Measurements from ENCODE around the gene STPG3. TPM values are rescaled to one million over a fixed set of nuclear protein-coding genes. Genes with fewer than 3 reads are reported as not detected.
A peak's percentile ranks its signal among the peaks of the same experiment; 100 is the strongest.

STPG3 gene
- total and polyA plus RNA-seq, 2 of the 13 experiments (the other 11 are each of a cell fraction or from before 2014, with no cell fraction given): not detected

DNA sequence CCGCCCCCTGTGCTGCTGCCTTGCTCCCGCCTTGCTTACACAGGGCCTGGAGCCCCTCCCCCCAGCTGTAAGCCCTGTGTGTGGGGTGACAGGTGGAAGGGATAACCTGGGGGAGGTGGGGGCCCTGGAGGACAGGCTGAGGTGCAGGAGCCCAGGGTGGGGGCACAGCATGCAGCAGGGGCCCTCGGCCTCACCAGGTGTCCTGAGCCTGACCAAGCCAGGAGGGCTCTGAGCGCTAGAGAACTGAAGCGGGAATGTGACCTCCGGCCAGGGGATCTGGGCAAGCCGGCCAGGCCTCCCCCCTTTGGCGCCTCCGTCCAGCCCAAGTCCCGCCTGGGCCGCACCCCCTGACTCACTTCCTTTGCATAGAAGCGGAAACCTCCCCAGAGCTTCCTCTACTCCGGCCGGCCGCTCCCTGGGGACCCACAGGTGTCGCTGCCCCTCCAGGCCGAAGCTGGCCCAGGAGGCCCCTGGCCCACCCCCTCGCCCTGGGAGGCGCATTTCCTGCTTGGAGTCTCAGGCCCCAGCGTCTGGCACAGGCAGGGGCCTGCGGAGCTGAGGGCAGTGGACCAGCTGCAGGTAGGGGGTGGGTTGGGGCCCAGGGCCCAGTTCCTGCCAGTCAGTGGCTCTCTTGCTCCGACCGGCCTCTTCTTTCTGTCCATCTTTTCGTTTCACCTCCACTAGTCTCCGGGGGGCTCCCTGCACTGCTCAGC, 26.4 kb downstream of the STPG3 start, which contains the start of gene TOR4A (continued):
- no peak for TF ChIP-seq FOXA1 (IDR thresholded peaks at IDR 0.05)
- TF ChIP-seq FOXA1 (CRISPR knock-in tag; IDR thresholded peaks at IDR 0.05): peak; percentile 70
- no peak for TF ChIP-seq ZNF207 (IDR thresholded peaks at IDR 0.05; ENCODE audit: borderline replicate concordance)
- peak; percentile 95 for TF ChIP-seq ZFY (CRISPR knock-in tag; IDR thresholded peaks at IDR 0.05)
- TF ChIP-seq, protein P1, sequence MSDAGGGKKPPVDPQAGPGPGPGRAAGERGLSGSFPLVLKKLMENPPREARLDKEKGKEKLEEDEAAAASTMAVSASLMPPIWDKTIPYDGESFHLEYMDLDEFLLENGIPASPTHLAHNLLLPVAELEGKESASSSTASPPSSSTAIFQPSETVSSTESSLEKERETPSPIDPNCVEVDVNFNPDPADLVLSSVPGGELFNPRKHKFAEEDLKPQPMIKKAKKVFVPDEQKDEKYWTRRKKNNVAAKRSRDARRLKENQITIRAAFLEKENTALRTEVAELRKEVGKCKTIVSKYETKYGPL (CRISPR knock-in tag; IDR thresholded peaks at IDR 0.05): 0 out of 2 replicates have a peak, but pooled peaks have one; percentile 6
- TF ChIP-seq ZNF569 (CRISPR knock-in tag; IDR thresholded peaks at IDR 0.05; ENCODE audit: borderline replicate concordance): no peak
- TF ChIP-seq BRD4 (CRISPR knock-in tag; IDR thresholded peaks at IDR 0.05): no peak
- TF ChIP-seq SALL2 (CRISPR knock-in tag; IDR thresholded peaks at IDR 0.05): peak; percentile 56; the same call in 1 of the 2 replicates
- no peak for TF ChIP-seq CEBPB (IDR thresholded peaks at IDR 0.05; ENCODE audit: borderline replicate concordance, low read depth, low read length)
- TF ChIP-seq, protein P2, sequence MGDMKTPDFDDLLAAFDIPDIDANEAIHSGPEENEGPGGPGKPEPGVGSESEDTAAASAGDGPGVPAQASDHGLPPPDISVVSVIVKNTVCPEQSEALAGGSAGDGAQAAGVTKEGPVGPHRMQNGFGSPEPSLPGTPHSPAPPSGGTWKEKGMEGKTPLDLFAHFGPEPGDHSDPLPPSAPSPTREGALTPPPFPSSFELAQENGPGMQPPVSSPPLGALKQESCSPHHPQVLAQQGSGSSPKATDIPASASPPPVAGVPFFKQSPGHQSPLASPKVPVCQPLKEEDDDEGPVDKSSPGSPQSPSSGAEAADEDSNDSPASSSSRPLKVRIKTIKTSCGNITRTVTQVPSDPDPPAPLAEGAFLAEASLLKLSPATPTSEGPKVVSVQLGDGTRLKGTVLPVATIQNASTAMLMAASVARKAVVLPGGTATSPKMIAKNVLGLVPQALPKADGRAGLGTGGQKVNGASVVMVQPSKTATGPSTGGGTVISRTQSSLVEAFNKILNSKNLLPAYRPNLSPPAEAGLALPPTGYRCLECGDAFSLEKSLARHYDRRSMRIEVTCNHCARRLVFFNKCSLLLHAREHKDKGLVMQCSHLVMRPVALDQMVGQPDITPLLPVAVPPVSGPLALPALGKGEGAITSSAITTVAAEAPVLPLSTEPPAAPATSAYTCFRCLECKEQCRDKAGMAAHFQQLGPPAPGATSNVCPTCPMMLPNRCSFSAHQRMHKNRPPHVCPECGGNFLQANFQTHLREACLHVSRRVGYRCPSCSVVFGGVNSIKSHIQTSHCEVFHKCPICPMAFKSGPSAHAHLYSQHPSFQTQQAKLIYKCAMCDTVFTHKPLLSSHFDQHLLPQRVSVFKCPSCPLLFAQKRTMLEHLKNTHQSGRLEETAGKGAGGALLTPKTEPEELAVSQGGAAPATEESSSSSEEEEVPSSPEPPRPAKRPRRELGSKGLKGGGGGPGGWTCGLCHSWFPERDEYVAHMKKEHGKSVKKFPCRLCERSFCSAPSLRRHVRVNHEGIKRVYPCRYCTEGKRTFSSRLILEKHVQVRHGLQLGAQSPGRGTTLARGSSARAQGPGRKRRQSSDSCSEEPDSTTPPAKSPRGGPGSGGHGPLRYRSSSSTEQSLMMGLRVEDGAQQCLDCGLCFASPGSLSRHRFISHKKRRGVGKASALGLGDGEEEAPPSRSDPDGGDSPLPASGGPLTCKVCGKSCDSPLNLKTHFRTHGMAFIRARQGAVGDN (CRISPR knock-in tag; IDR thresholded peaks at IDR 0.05): peak; percentile 89
- TF ChIP-seq, protein P3, sequence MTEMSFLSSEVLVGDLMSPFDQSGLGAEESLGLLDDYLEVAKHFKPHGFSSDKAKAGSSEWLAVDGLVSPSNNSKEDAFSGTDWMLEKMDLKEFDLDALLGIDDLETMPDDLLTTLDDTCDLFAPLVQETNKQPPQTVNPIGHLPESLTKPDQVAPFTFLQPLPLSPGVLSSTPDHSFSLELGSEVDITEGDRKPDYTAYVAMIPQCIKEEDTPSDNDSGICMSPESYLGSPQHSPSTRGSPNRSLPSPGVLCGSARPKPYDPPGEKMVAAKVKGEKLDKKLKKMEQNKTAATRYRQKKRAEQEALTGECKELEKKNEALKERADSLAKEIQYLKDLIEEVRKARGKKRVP (CRISPR knock-in tag; IDR thresholded peaks at IDR 0.05): peak in 1 of 2 experiments; percentile 16; a peak in 1 of 4 replicates
- peak; percentile 47; the same call in 1 of the 2 replicates for TF ChIP-seq SAFB2 (CRISPR knock-in tag; IDR thresholded peaks at IDR 0.05; ENCODE audit: borderline replicate concordance, low read depth)
- TF ChIP-seq, protein P4, sequence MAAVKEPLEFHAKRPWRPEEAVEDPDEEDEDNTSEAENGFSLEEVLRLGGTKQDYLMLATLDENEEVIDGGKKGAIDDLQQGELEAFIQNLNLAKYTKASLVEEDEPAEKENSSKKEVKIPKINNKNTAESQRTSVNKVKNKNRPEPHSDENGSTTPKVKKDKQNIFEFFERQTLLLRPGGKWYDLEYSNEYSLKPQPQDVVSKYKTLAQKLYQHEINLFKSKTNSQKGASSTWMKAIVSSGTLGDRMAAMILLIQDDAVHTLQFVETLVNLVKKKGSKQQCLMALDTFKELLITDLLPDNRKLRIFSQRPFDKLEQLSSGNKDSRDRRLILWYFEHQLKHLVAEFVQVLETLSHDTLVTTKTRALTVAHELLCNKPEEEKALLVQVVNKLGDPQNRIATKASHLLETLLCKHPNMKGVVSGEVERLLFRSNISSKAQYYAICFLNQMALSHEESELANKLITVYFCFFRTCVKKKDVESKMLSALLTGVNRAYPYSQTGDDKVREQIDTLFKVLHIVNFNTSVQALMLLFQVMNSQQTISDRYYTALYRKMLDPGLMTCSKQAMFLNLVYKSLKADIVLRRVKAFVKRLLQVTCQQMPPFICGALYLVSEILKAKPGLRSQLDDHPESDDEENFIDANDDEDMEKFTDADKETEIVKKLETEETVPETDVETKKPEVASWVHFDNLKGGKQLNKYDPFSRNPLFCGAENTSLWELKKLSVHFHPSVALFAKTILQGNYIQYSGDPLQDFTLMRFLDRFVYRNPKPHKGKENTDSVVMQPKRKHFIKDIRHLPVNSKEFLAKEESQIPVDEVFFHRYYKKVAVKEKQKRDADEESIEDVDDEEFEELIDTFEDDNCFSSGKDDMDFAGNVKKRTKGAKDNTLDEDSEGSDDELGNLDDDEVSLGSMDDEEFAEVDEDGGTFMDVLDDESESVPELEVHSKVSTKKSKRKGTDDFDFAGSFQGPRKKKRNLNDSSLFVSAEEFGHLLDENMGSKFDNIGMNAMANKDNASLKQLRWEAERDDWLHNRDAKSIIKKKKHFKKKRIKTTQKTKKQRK (IDR thresholded peaks at IDR 0.05; ENCODE audit: low read length): no peak
- TF ChIP-seq ZNF382 (CRISPR knock-in tag; IDR thresholded peaks at IDR 0.05; ENCODE audit: borderline replicate concordance): no peak
- TF ChIP-seq, protein P5, sequence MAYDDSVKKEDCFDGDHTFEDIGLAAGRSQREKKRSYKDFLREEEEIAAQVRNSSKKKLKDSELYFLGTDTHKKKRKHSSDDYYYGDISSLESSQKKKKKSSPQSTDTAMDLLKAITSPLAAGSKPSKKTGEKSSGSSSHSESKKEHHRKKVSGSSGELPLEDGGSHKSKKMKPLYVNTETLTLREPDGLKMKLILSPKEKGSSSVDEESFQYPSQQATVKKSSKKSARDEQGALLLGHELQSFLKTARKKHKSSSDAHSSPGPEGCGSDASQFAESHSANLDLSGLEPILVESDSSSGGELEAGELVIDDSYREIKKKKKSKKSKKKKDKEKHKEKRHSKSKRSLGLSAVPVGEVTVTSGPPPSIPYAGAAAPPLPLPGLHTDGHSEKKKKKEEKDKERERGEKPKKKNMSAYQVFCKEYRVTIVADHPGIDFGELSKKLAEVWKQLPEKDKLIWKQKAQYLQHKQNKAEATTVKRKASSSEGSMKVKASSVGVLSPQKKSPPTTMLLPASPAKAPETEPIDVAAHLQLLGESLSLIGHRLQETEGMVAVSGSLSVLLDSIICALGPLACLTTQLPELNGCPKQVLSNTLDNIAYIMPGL (CRISPR knock-in tag; IDR thresholded peaks at IDR 0.05; ENCODE audit: borderline replicate concordance in 1 of 2, low read depth in 1 of 2): peak; percentile 93 to 98
- no peak; the same call in 1 of the 2 replicates for TF ChIP-seq ZNF543 (CRISPR knock-in tag; IDR thresholded peaks at IDR 0.05)
- peak; percentile 85 for TF ChIP-seq ETV5 (CRISPR knock-in tag; IDR thresholded peaks at IDR 0.05; ENCODE audit: borderline replicate concordance)
- TF ChIP-seq CHD2 (IDR thresholded peaks at IDR 0.05; ENCODE audit: low read depth, low read length): no peak

Data from HepG2 (cell line).